Measurements from ENCODE around the gene ATP5MG. TPM values are rescaled to one million over a fixed set of nuclear protein-coding genes. Genes with fewer than 3 reads are reported as not detected.

Gene ATP5MG, protein sequence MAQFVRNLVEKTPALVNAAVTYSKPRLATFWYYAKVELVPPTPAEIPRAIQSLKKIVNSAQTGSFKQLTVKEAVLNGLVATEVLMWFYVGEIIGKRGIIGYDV
- total RNA-seq: 100 to 1,000 TPM; 158 to 161 TPM
- 100 to 1,000 TPM; 595 to 704 TPM for polyA plus RNA-seq

DNA sequence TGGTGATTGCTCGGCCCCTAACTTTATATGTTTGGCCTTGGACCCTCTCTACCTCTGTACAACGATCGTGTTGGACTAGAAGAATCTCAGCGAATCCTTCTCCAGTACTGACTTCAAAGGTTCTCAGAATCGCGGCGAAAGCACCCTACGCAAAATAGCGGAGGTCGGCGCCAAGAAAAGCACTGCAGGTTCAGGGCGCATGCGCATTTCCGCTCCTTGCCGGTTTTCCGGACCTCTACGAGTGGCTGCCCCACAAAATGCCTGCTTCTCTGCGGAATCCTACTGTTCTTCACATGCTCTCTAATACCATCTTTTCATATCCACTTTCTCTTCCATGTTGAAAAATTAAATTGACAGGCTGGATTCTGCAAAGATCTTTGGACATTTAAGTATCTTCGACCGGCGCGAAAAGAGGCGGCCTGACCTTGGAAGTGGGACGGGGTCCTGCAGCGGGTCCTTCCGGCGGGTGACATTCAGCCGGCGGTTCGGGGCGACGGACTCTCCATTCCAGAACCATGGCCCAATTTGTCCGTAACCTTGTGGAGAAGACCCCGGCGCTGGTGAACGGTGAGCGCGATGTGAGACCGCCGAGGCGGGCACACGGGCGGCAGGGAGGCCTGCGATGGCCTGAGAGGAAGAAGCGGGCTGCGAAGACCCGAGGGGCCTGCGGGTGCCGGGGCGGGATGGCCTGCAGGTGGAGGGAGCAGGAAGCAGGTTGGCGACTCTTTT is at the start of gene ATP5MG:
TSS of gene ATP5MG (plus strand) at position 456 of the 729 bp plus-strand sequence. CDS start at position 516, 60 bp downstream.
- peak within 1 kb of the TSS; percentile 99 to 100 (median 99) for H3K27ac Mint-ChIP-seq
- peak; percentile 92 to 94 (median 94) for DNase-seq
- Histone ChIP-seq H3K9me3 (ENCODE audit: control insufficient read depth in 1 of 2, low read length in 2 of 2) (no peaks in the 10 kb centered on the region), H3K27ac (ENCODE audit: low read depth, low read length) (peak within 1 kb of the TSS; percentile 82), H3K36me3 (ENCODE audit: insufficient read depth, low read length) (peaks cover 18% of the 10 kb centered on the region), H3K4me1 (ENCODE audit: insufficient read depth, low read length) (peaks cover 72% of the 10 kb centered on the region), H3K27me3 (ENCODE audit: insufficient read depth, low read length) (no peaks in the 10 kb centered on the region), H3K4me3 (ENCODE audit: low read length in 2 of 2) (peak within 1 kb of the TSS; percentile 87 to 93)
- intact Hi-C loops (cut with micrococcal nuclease): loop anchor here (1.0 to 5.0 kb wide), 5 partner anchors 35 to 176 kb away; partner anchors contain the start of genes ARCN1, JAML, KMT2A and UBE4A
- peak within 1 kb of the TSS; percentile 91 to 99 (median 96) for H3K4me3 Mint-ChIP-seq
- H3K4me1 Mint-ChIP-seq: peaks cover 39 to 87% (median 65%) of the 10 kb centered on the region in 4 donors
- H3K27me3 Mint-ChIP-seq: no peaks in the 10 kb centered on the region
- peaks cover 15 to 49% of the 10 kb centered on the region in 2 donors for H3K36me3 Mint-ChIP-seq
- H3K9me3 Mint-ChIP-seq: peaks cover 0 to 2% (median 0%) of the 10 kb centered on the region in 8 donors
- ChIA-PET POLR2A (ENCODE audit: partially characterized antibody) (interaction anchor here (0.8 to 8.4 kb wide), 3 partner anchors 35 to 128 kb away, joined by 3 to 163 read pairs (median 4); partner anchors contain the start of gene KMT2A), CTCF (ENCODE audit: partially characterized antibody) (interaction anchor here (1.0 to 1.4 kb wide), 2 partner anchors 34 to 87 kb away, joined by 4 to 5 read pairs; no protein-coding TSS in a partner anchor)

DNA sequence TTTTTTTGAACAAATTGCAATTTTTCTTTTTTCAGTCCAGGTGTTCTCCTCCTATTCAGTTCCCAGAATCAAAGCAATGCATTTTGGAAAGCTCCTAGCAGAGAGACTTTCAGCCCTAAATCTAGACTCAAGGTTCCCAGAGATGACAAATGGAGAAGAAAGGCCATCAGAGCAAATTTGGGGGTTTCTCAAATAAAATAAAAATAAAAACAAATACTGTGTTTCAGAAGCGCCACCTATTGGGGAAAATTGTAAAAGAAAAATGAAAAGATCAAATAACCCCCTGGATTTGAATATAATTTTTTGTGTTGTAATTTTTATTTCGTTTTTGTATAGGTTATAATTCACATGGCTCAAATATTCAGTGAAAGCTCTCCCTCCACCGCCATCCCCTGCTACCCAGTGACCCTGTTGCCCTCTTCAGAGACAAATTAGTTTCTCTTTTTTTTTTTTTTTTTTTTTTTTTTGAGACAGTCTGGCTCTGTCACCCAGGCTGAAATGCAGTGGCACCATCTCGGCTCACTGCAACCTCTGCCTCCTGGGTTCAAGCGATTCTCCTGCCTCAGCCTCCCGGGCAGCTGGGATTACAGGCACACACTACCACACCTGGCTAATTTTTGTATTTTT is 48.2 kb upstream of the ATP5MG start:
- CTCF ChIA-PET (ENCODE audit: partially characterized antibody): interaction anchor here (0.7 to 5.2 kb wide), 13 partner anchors 10 to 154 kb away, joined by 3 to 34 read pairs (median 5); partner anchors contain the start of genes CD3D and JAML
- no peak overlapping the region for H3K4me3 ChIP-seq (ENCODE audit: low read length in 2 of 2)
- POLR2A ChIA-PET (ENCODE audit: partially characterized antibody): interaction anchor here (0.9 to 1.6 kb wide), 2 partner anchors 11 to 14 kb away, joined by 7 read pairs; partner anchors contain the start of gene CD3D
- peaks cover 47% of the 10 kb centered on the region for H3K36me3 ChIP-seq (ENCODE audit: insufficient read depth, low read length)
- H3K36me3 Mint-ChIP-seq: peaks cover 41 to 61% of the 10 kb centered on the region in 2 donors
- H3K4me3 Mint-ChIP-seq: no peak overlapping the region
- no peaks in the 10 kb centered on the region for H3K9me3 ChIP-seq (ENCODE audit: control insufficient read depth in 1 of 2, low read length in 2 of 2)
- H3K9me3 Mint-ChIP-seq: no peaks in the 10 kb centered on the region
- peak overlapping the region; percentile 44 for H3K27ac ChIP-seq (ENCODE audit: low read depth, low read length)
- peaks cover 22 to 29% (median 24%) of the 10 kb centered on the region in 4 donors for H3K4me1 Mint-ChIP-seq
- H3K4me1 ChIP-seq (ENCODE audit: insufficient read depth, low read length): peaks cover 22% of the 10 kb centered on the region
- no peaks in the 10 kb centered on the region for H3K27me3 Mint-ChIP-seq
- H3K27ac Mint-ChIP-seq: peak overlapping the region; percentile 86 to 96 (median 93)
- no peaks in the 10 kb centered on the region for H3K27me3 ChIP-seq (ENCODE audit: insufficient read depth, low read length)
- intact Hi-C loops (cut with micrococcal nuclease): loop anchor here (1.0 to 5.0 kb wide), 5 partner anchors 9 to 206 kb away; partner anchors contain the start of genes CD3E and CD3G
- DNase-seq: peak in 4 of 5 donors; percentile 53 to 64 (median 63)

DNA sequence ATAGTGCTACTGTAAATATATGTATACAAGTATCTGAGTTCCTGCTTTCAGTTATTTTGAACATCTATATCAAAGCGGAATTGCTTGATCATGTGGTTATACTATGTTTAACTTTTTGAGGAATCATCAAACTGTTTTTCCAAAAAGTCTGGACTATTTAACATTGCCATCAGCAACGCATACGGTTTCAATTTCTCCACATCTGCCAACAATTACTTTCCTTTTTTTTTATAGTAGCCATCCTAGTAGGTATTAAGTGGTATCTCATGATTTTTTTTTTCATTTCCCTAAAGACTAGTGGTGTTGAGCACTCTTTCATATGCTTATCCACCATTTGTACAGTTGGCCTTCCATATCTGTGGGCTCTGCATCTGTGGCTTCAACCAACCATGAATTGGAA is 43.3 kb upstream of the ATP5MG start:
- no peak for DNase-seq
- intact Hi-C loops (cut with micrococcal nuclease): no loop called here
- peaks cover 32 to 49% (median 41%) of the 10 kb centered on the region in 4 donors for H3K4me1 Mint-ChIP-seq
- H3K27me3 Mint-ChIP-seq: no peaks in the 10 kb centered on the region
- Histone ChIP-seq H3K4me1 (ENCODE audit: insufficient read depth, low read length) (peaks cover 42% of the 10 kb centered on the region), H3K4me3 (ENCODE audit: low read length in 2 of 2) (no peak overlapping the region), H3K36me3 (ENCODE audit: insufficient read depth, low read length) (peaks cover 3% of the 10 kb centered on the region), H3K9me3 (ENCODE audit: control insufficient read depth in 1 of 2, low read length in 2 of 2) (no peaks in the 10 kb centered on the region), H3K27me3 (ENCODE audit: insufficient read depth, low read length) (no peaks in the 10 kb centered on the region), H3K27ac (ENCODE audit: low read depth, low read length) (no peak overlapping the region)
- H3K4me3 Mint-ChIP-seq: peak overlapping the region in 1 of 8 donors; percentile 6
- H3K9me3 Mint-ChIP-seq: peaks cover 0 to 7% (median 0%) of the 10 kb centered on the region in 8 donors
- POLR2A ChIA-PET (ENCODE audit: partially characterized antibody): interaction anchor here (1.1 kb wide), 1 partner anchor 15 kb away, joined by 3 read pairs; the partner anchor contains the start of gene CD3D
- H3K36me3 Mint-ChIP-seq: peaks cover 12 to 49% of the 10 kb centered on the region in 2 donors
- H3K27ac Mint-ChIP-seq: peak overlapping the region in 6 of 7 donors; percentile 75 to 100 (median 84)
- CTCF ChIA-PET (ENCODE audit: partially characterized antibody): interaction anchor here (2.9 kb wide), 1 partner anchor 63 kb away, joined by 20 read pairs; no protein-coding TSS in a partner anchor

DNA sequence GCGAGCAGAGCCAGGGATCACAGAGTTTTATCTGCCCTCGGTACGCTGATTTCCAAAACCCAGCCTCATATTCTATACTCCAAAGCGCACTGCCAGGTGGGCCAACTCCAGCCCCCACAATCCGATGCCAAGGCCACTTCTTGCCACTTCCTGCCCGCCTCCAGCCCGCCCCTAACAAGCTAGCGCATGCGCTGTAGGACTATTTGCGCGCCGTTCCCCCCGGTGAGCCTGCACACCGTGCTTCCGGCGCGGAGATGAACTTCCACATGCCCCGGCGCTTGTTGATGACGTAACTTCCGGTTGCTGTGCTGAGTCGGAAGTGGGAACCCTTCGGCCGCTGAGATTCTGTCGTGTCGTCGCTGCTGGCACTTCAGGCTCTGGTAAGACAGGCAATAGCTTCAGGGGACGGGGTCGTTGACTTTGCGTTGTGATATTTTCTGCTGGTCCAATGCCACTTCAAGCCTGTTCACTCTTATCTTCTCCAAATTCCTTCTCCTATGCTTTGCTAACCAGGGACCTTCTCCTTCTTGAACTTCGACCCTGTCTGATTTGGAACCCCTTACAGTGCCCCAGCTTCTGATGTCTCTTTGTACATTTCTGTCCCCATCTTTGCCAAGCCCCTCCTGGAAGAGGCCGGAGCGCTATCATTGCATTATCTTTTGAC is 42.0 kb upstream of the ATP5MG start, which contains the start of gene UBE4A:
TSS of gene UBE4A (plus strand) at position 306 of the 664 bp plus-strand sequence. CDS start 5,481 bp downstream, outside the sequence.
- ChIA-PET POLR2A (ENCODE audit: partially characterized antibody) (interaction anchor here (0.8 to 3.2 kb wide), 26 partner anchors 9 to 761 kb away, joined by 3 to 65 read pairs (median 4); partner anchors contain the start of genes ARCN1, CD3D, CD3E and CD3G), CTCF (ENCODE audit: partially characterized antibody) (interaction anchor here (0.8 to 5.0 kb wide), 7 partner anchors 58 to 161 kb away, joined by 3 to 40 read pairs (median 3); no protein-coding TSS in a partner anchor)
- DNase-seq: peak; percentile 94 to 95 (median 95)
- intact Hi-C loops (cut with micrococcal nuclease): loop anchor here (1.0 kb wide), 4 partner anchors 20 to 129 kb away; partner anchors contain the start of genes ATP5MG and KMT2A
- no peaks in the 10 kb centered on the region for H3K27me3 Mint-ChIP-seq
- H3K27ac Mint-ChIP-seq: peak within 1 kb of the TSS; percentile 95 to 100 (median 98)
- peaks cover 0 to 7% (median 0%) of the 10 kb centered on the region in 8 donors for H3K9me3 Mint-ChIP-seq
- peak within 1 kb of the TSS; percentile 82 to 83 for H3K4me3 ChIP-seq (ENCODE audit: low read length in 2 of 2)
- H3K36me3 ChIP-seq (ENCODE audit: insufficient read depth, low read length): peaks cover 12% of the 10 kb centered on the region
- no peaks in the 10 kb centered on the region for H3K27me3 ChIP-seq (ENCODE audit: insufficient read depth, low read length)
- peak within 1 kb of the TSS; percentile 91 for H3K27ac ChIP-seq (ENCODE audit: low read depth, low read length)
- peaks cover 8 to 45% of the 10 kb centered on the region in 2 donors for H3K36me3 Mint-ChIP-seq
- H3K4me1 Mint-ChIP-seq: peaks cover 28 to 54% (median 45%) of the 10 kb centered on the region in 4 donors
- H3K9me3 ChIP-seq (ENCODE audit: control insufficient read depth in 1 of 2, low read length in 2 of 2): no peaks in the 10 kb centered on the region
- peak within 1 kb of the TSS; percentile 93 to 100 (median 98) for H3K4me3 Mint-ChIP-seq
- peaks cover 44% of the 10 kb centered on the region for H3K4me1 ChIP-seq (ENCODE audit: insufficient read depth, low read length)

DNA sequence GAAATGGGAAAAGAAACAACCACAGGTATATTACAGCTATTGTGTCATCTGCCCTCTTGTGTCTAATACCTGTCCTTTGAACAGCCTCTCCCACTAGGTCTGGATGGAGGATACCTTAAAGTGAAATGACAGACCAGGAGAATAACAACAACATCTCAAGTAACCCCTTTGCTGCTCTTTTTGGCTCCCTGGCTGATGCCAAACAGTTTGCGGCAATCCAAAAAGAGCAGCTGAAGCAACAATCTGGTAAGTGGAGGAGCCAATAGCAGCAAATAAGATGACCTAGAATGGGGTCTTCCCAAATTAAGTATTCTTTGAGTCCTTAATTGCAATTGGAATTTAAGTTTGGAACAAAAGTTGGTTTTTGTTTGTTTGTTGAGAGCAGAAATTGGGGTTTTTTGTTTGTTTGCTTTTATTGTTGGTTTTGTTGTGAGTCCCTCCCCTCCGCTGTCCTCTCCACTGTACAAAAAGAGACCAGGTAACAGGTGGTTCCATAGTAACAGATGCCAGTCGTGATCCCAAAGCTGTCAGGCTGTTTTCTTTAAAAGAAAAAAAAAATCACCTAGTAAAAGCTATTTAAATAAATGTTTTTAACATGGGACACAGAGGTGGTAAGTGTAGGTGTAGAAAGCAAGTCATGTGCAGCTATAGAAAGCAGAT is 36.3 kb upstream of the ATP5MG start:
- H3K4me1 Mint-ChIP-seq: peaks cover 22 to 43% (median 31%) of the 10 kb centered on the region in 4 donors
- no peaks in the 10 kb centered on the region for H3K27me3 Mint-ChIP-seq
- Histone ChIP-seq H3K4me3 (ENCODE audit: low read length in 2 of 2) (no peak overlapping the region), H3K27me3 (ENCODE audit: insufficient read depth, low read length) (no peaks in the 10 kb centered on the region), H3K27ac (ENCODE audit: low read depth, low read length) (no peak overlapping the region), H3K4me1 (ENCODE audit: insufficient read depth, low read length) (peaks cover 34% of the 10 kb centered on the region), H3K36me3 (ENCODE audit: insufficient read depth, low read length) (peaks cover 50% of the 10 kb centered on the region), H3K9me3 (ENCODE audit: control insufficient read depth in 1 of 2, low read length in 2 of 2) (no peaks in the 10 kb centered on the region)
- H3K27ac Mint-ChIP-seq: peak overlapping the region in 3 of 7 donors; percentile 17 to 52 (median 47)
- peaks cover 46 to 72% of the 10 kb centered on the region in 2 donors for H3K36me3 Mint-ChIP-seq
- ChIA-PET CTCF (ENCODE audit: partially characterized antibody) (interaction anchor here (0.7 to 2.5 kb wide), 6 partner anchors 60 to 1420 kb away, joined by 3 to 14 read pairs (median 4); no protein-coding TSS in a partner anchor), POLR2A (ENCODE audit: partially characterized antibody) (interaction anchor here (1.6 kb wide), 1 partner anchor 549 kb away, joined by 3 read pairs; no protein-coding TSS in a partner anchor)
- no peak overlapping the region for H3K4me3 Mint-ChIP-seq
- intact Hi-C loops (cut with micrococcal nuclease): no loop called here
- DNase-seq: no peak
- H3K9me3 Mint-ChIP-seq: no peaks in the 10 kb centered on the region

DNA sequence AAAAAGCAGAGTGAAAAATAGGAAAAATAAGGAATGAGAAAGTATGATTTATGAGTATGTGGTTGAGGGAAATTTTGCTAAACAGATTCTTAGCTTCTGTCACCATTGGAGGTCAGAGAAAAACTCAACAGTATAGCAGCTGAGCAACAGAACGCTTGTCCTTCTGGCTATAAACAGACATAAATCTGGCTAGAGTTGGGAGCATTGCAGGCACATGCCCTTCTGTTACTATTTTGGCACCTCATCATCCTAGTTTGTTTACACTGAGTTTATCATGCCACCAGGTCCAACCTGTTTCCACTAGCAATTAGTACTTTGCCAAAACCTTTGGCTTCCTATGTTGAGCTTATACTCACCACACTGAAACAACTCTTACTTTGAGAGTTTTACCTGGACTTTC is 35.1 kb upstream of the ATP5MG start:
- Mint-ChIP-seq H3K9me3 (no peaks in the 10 kb centered on the region), H3K4me1 (peaks cover 17 to 31% (median 23%) of the 10 kb centered on the region in 4 donors), H3K4me3 (no peak overlapping the region), H3K27me3 (no peaks in the 10 kb centered on the region), H3K36me3 (peaks cover 55 to 79% of the 10 kb centered on the region in 2 donors), H3K27ac (peak overlapping the region in 4 of 7 donors; percentile 7 to 53 (median 44))
- no peaks in the 10 kb centered on the region for H3K27me3 ChIP-seq (ENCODE audit: insufficient read depth, low read length)
- H3K9me3 ChIP-seq (ENCODE audit: control insufficient read depth in 1 of 2, low read length in 2 of 2): no peaks in the 10 kb centered on the region
- no peak for DNase-seq
- intact Hi-C loops (cut with micrococcal nuclease): no loop called here
- H3K27ac ChIP-seq (ENCODE audit: low read depth, low read length): no peak overlapping the region
- ChIA-PET POLR2A (ENCODE audit: partially characterized antibody) (no interaction called here), CTCF (ENCODE audit: partially characterized antibody) (interaction anchor here (0.6 to 2.5 kb wide), 4 partner anchors 61 to 253 kb away, joined by 3 to 14 read pairs (median 6); no protein-coding TSS in a partner anchor)
- H3K4me1 ChIP-seq (ENCODE audit: insufficient read depth, low read length): peaks cover 22% of the 10 kb centered on the region
- H3K4me3 ChIP-seq (ENCODE audit: low read length in 2 of 2): no peak overlapping the region
- peaks cover 60% of the 10 kb centered on the region for H3K36me3 ChIP-seq (ENCODE audit: insufficient read depth, low read length)

All from CD4-positive, alpha-beta memory T cell (primary cell).